ENCODE results near the gene MAP4K1. TPM values are rescaled to one million over a fixed set of nuclear protein-coding genes. Genes with fewer than 3 reads are reported as not detected.
A peak's percentile ranks its signal among the peaks of the same experiment; 100 is the strongest.
"Not testable (repeated sequence)": the region's sequence is repeated elsewhere in the genome, so short reads cannot be mapped to it uniquely, and the experiment has no call there.

Gene MAP4K1
- polyA plus RNA-seq, 2 of the 4 experiments (the other 2 are of a cell fraction): 1.2 to 2.6 TPM

- FAIRE-seq (no peak), ATAC-seq (no peak), DNase-seq (ENCODE audit: low read depth in 1 of 2, low spot score in 1 of 2) (no peak)
- WGBS (ENCODE audit: missing lambda C conversion rate): 81% methylated on average over 42 of the region's 42 CpGs
- H3K9me3 ChIP-seq: no peaks in the 10 kb centered on the region
- ChIA-PET CTCF (interaction anchor here (0.6 to 5.0 kb wide), 9 partner anchors 8 to 390 kb away, joined by 3 to 31 read pairs (median 3); partner anchors contain the start of genes MRPS12 and SARS2), POLR2A (interaction anchor here (0.6 kb wide), 1 partner anchor 888 kb away, joined by 4 read pairs; no protein-coding TSS in a partner anchor)
- no peak overlapping the region for H3K4me3 ChIP-seq
- H3K4me2 ChIP-seq: no peak overlapping the region
- no peak overlapping the region for H3K27ac ChIP-seq
- H3K4me1 ChIP-seq: 0 out of 3 replicates have a peak, but pooled peaks cover 3% of the 10 kb centered on the region
- TF ChIP-seq POLR2A (IDR thresholded peaks at IDR 0.05; ENCODE audit: low read length) (0 out of 2 replicates have a peak, but pooled peaks have one; percentile 4), RCOR1 (IDR thresholded peaks at IDR 0.05; ENCODE audit: low read depth, low read length) (no peak)
Observed at GRCh38 chr19:38561053-38561606, 56.6 kb downstream of the MAP4K1 start.

- H3K4me1 ChIP-seq: 0 out of 3 replicates have a peak, but pooled peaks cover 1% of the 10 kb centered on the region
- TF ChIP-seq ZFP36 (IDR thresholded peaks at IDR 0.05; ENCODE audit: borderline replicate concordance, partially characterized antibody) (no peak), NFE2L2 (conservative IDR thresholded peaks at IDR 0.05; ENCODE audit: low read length) (no peak), E2F6 (IDR thresholded peaks at IDR 0.05; ENCODE audit: borderline replicate concordance, low read depth) (no peak), MAZ (IDR thresholded peaks at IDR 0.05; ENCODE audit: borderline replicate concordance, low read depth, low read length) (no peak)
- POLR2A ChIA-PET: no interaction called here
- CTCF ChIA-PET: interaction anchor here (2.5 kb wide), 1 partner anchor 74 kb away, joined by 6 read pairs; no protein-coding TSS in a partner anchor
- DNase-seq (ENCODE audit: low read depth in 1 of 2, low spot score in 1 of 2): no peak
- ATAC-seq: no peak
- H3K4me3 ChIP-seq: no peak overlapping the region
- H3K9me3 ChIP-seq: no peaks in the 10 kb centered on the region
- peak; percentile 68 for FAIRE-seq
- H3K4me2 ChIP-seq: no peak overlapping the region
- 57% methylated on average over 13 of the region's 13 CpGs for WGBS (ENCODE audit: missing lambda C conversion rate)
- no peak overlapping the region for H3K27ac ChIP-seq
Observed at GRCh38 chr19:38559428-38560401, 58.0 kb downstream of the MAP4K1 start.

- DNase-seq (ENCODE audit: low read depth in 1 of 2, low spot score in 1 of 2); ATAC-seq; H3K9me3 ChIP-seq; H3K4me3 ChIP-seq; H3K4me2 ChIP-seq; POLR2A ChIA-PET; FAIRE-seq; H3K27ac ChIP-seq; H3K4me1 ChIP-seq: not testable (repeated sequence)
- WGBS (ENCODE audit: missing lambda C conversion rate): 84% methylated on average over 7 of the region's 7 CpGs
- CTCF ChIA-PET: interaction anchor here (0.6 to 1.7 kb wide), 3 partner anchors 9 to 156 kb away, joined by 3 to 5 read pairs (median 3); partner anchors contain the start of gene FAM98C
Observed at GRCh38 chr19:38558933-38559332, 58.8 kb downstream of the MAP4K1 start.

GRCh38 chr19:38557205-38557799, 60.5 kb downstream of the MAP4K1 start:
- ATAC-seq (peak in 1 of 2 experiments; percentile 26; a peak in 3 of 6 replicates), DNase-seq (ENCODE audit: low read depth in 1 of 2, low spot score in 1 of 2) (peak in 1 of 2 experiments; percentile 44), FAIRE-seq (no peak)
- WGBS (ENCODE audit: missing lambda C conversion rate): 83% methylated on average over 12 of the region's 12 CpGs
- Histone ChIP-seq H3K4me3 (no peak overlapping the region), H3K9me3 (no peaks in the 10 kb centered on the region), H3K4me2 (no peak overlapping the region), H3K27ac (no peak overlapping the region), H3K4me1 (no peaks in the 10 kb centered on the region)
- ChIA-PET POLR2A (interaction anchor here (0.9 to 1.2 kb wide), 3 partner anchors 77 to 373 kb away, joined by 3 read pairs; partner anchors contain the start of genes MRPS12 and SARS2), CTCF (interaction anchor here (0.6 to 3.4 kb wide), 12 partner anchors 11 to 373 kb away, joined by 3 to 31 read pairs (median 5); partner anchors contain the start of genes MRPS12 and SARS2)
- no peak for TF ChIP-seq JUNB (IDR thresholded peaks at IDR 0.05)
- no peak for TF ChIP-seq HES2 (IDR thresholded peaks at IDR 0.05)
- TF ChIP-seq HEYL (CRISPR knock-in tag; IDR thresholded peaks at IDR 0.05): no peak
- TF ChIP-seq CBX8 (IDR thresholded peaks at IDR 0.05): no peak
- no peak for TF ChIP-seq NR3C1 (IDR thresholded peaks at IDR 0.05)
- TF ChIP-seq HOXB13 (CRISPR knock-in tag; IDR thresholded peaks at IDR 0.05; ENCODE audit: low read depth): no peak
- TF ChIP-seq E2F6 (IDR thresholded peaks at IDR 0.05; ENCODE audit: borderline replicate concordance, low read depth): no peak
- no peak for TF ChIP-seq HDAC2 (IDR thresholded peaks at IDR 0.05)
- TF ChIP-seq TFCP2L1 (CRISPR knock-in tag; IDR thresholded peaks at IDR 0.05): no peak
- no peak for TF ChIP-seq NPAS2 (CRISPR knock-in tag; IDR thresholded peaks at IDR 0.05; ENCODE audit: borderline replicate concordance)
- no peak for TF ChIP-seq MAX (IDR thresholded peaks at IDR 0.05)
- no peak for TF ChIP-seq FOXS1 (CRISPR knock-in tag; IDR thresholded peaks at IDR 0.05)
- TF ChIP-seq REST (IDR thresholded peaks at IDR 0.05): no peak
- no peak for TF ChIP-seq RAD21 (conservative IDR thresholded peaks at IDR 0.05 in 1 of 2, IDR thresholded peaks at IDR 0.05 in 1 of 2)
- no peak for TF ChIP-seq ZFP36 (IDR thresholded peaks at IDR 0.05; ENCODE audit: borderline replicate concordance, partially characterized antibody)
- TF ChIP-seq RNF2 (IDR thresholded peaks at IDR 0.05; ENCODE audit: borderline replicate concordance, low read depth): no peak
